Measurements from ENCODE around the gene DBNDD1. TPM values are rescaled to one million over a fixed set of nuclear protein-coding genes. Genes with fewer than 3 reads are reported as not detected.

The DBNDD1 gene
- total RNA-seq, 1 donor from 2014 or later, result 0.09 TPM

- intact Hi-C loops (cut with micrococcal nuclease), result no loop called here
Measured at GRCh38 chr16:89965447-89966225, 53.6 kb downstream of the DBNDD1 start.

GRCh38 chr16:89964201-89964600 lies 55.1 kb downstream of the DBNDD1 start:
- intact Hi-C loops (cut with micrococcal nuclease), result no loop called here

GRCh38 chr16:89962754-89963498 lies 56.3 kb downstream of the DBNDD1 start:
- intact Hi-C loops (cut with micrococcal nuclease), result no loop called here

GRCh38 chr16:89961920-89962319 lies 57.3 kb downstream of the DBNDD1 start:
- intact Hi-C loops (cut with micrococcal nuclease), result no loop called here

GRCh38 chr16:89960966-89961365 lies 58.3 kb downstream of the DBNDD1 start:
- intact Hi-C loops (cut with micrococcal nuclease), result no loop called here

- intact Hi-C loops (cut with micrococcal nuclease), result no loop called here
Measured at GRCh38 chr16:89958596-89958995, 60.7 kb downstream of the DBNDD1 start.

- intact Hi-C loops (cut with micrococcal nuclease), result no loop called here
Measured at GRCh38 chr16:89958068-89958467, 61.2 kb downstream of the DBNDD1 start.

GRCh38 chr16:89957216-89957785 lies 62.0 kb downstream of the DBNDD1 start:
- intact Hi-C loops (cut with micrococcal nuclease), result no loop called here

GRCh38 chr16:89956505-89957215 lies 62.6 kb downstream of the DBNDD1 start:
- intact Hi-C loops (cut with micrococcal nuclease), result no loop called here

GRCh38 chr16:89955001-89955685 lies 64.1 kb downstream of the DBNDD1 start:
- intact Hi-C loops (cut with micrococcal nuclease), result no loop called here

Other genes with a start within 250 kb of the DBNDD1 start
- 156 and 173 TPM in 2 replicates for gene FANCA, start 202.8 kb downstream of the DBNDD1 start, total RNA-seq
- 1.2 and 1.3 TPM in 2 replicates for gene SPIRE2, start 191.0 kb downstream of the DBNDD1 start, total RNA-seq
- 208 and 234 TPM in 2 replicates for gene TCF25, start 145.9 kb downstream of the DBNDD1 start, total RNA-seq
- 9.1 and 11.2 TPM in 2 replicates for gene MC1R, start 100.6 kb downstream of the DBNDD1 start, total RNA-seq
- 3.9 and 5.1 TPM in 2 replicates for gene TUBB3, start 96.1 kb downstream of the DBNDD1 start, total RNA-seq
- 22.9 and 24.7 TPM in 2 replicates for gene DEF8, start 70.7 kb downstream of the DBNDD1 start, total RNA-seq
- not detected in 2 replicates for gene PRDM7, start 57.9 kb upstream of the DBNDD1 start, total RNA-seq

Data from T-helper 2 cell treated with Interferon-gamma antibody and Interleukin-4, amounts not matched to agents 100 ng/mL and 5 ng/mL, for 36 hours (primary cell).